Fibroblast of skin of right biceps (primary cell): ENCODE data around the gene CSTF2T.
"Not testable (repeated sequence)": the region's sequence is repeated elsewhere in the genome, so short reads cannot be mapped to it uniquely, and the experiment has no call there.

Source experiments
- DNase-seq: peaks from one replicate; pipeline ENCODE4 v3.0.0-alpha.2; 2013

CSTF2T gene

GRCh38 chr10:51698473-51699063 lies 827 bp downstream of the CSTF2T start:
- no peak for DNase-seq

GRCh38 chr10:51696251-51696650 lies 3.1 kb downstream of the CSTF2T start:
- no peak for DNase-seq

- no peak for DNase-seq
Measured at GRCh38 chr10:51694086-51694768, 5.2 kb downstream of the CSTF2T start.

- DNase-seq, result no peak
Measured at GRCh38 chr10:51691135-51691534, 8.3 kb downstream of the CSTF2T start.

- no peak for DNase-seq
Measured at GRCh38 chr10:51689536-51689935, 9.9 kb downstream of the CSTF2T start.

- DNase-seq, result not testable (repeated sequence)
Measured at GRCh38 chr10:51688826-51689225, 10.6 kb downstream of the CSTF2T start.

GRCh38 chr10:51687296-51687695 lies 12.1 kb downstream of the CSTF2T start:
- DNase-seq, result no peak

GRCh38 chr10:51685768-51686167 lies 13.6 kb downstream of the CSTF2T start:
- no peak for DNase-seq

- peak; percentile 47 for DNase-seq
Measured at GRCh38 chr10:51683031-51683691, 16.2 kb downstream of the CSTF2T start.

- no peak for DNase-seq
Measured at GRCh38 chr10:51679841-51680240, 19.6 kb downstream of the CSTF2T start.

GRCh38 chr10:51675088-51675487 lies 24.3 kb downstream of the CSTF2T start:
- no peak for DNase-seq

GRCh38 chr10:51672039-51672535 lies 27.3 kb downstream of the CSTF2T start:
- DNase-seq, result no peak

GRCh38 chr10:51669041-51669440 lies 30.4 kb downstream of the CSTF2T start:
- no peak for DNase-seq

GRCh38 chr10:51668336-51668689 lies 31.1 kb downstream of the CSTF2T start:
- no peak for DNase-seq

- DNase-seq, result peak; percentile 61
Measured at GRCh38 chr10:51667678-51668335, 31.6 kb downstream of the CSTF2T start.

GRCh38 chr10:51666456-51666855 lies 32.9 kb downstream of the CSTF2T start:
- no peak for DNase-seq

GRCh38 chr10:51663086-51663485 lies 36.3 kb downstream of the CSTF2T start:
- DNase-seq, result no peak

- DNase-seq, result peak; percentile 13
Measured at GRCh38 chr10:51659344-51659743, 40.1 kb downstream of the CSTF2T start.

GRCh38 chr10:51658000-51658399 lies 41.4 kb downstream of the CSTF2T start:
- no peak for DNase-seq

- DNase-seq, result no peak
Measured at GRCh38 chr10:51656503-51656902, 42.9 kb downstream of the CSTF2T start.

GRCh38 chr10:51654918-51655317 lies 44.5 kb downstream of the CSTF2T start:
- peak; percentile 49 for DNase-seq

GRCh38 chr10:51653025-51653424 lies 46.4 kb downstream of the CSTF2T start:
- peak; percentile 67 for DNase-seq

- DNase-seq, result peak; percentile 52
Measured at GRCh38 chr10:51651063-51651462, 48.3 kb downstream of the CSTF2T start.

- DNase-seq, result peak; percentile 22
Measured at GRCh38 chr10:51649064-51649463, 50.3 kb downstream of the CSTF2T start.
